RPMI8226 (cell line): Measurements from ENCODE around the gene CMTM2.
A peak's percentile ranks its signal among the peaks of the same experiment; 100 is the strongest.
"Not testable (repeated sequence)": the region's sequence is repeated elsewhere in the genome, so short reads cannot be mapped to it uniquely, and the experiment has no call there.

Experiments
- DNase-seq: peaks from one replicate; pipeline ENCODE4 v3.0.0-alpha.2; 2015

CMTM2 gene

DNA sequence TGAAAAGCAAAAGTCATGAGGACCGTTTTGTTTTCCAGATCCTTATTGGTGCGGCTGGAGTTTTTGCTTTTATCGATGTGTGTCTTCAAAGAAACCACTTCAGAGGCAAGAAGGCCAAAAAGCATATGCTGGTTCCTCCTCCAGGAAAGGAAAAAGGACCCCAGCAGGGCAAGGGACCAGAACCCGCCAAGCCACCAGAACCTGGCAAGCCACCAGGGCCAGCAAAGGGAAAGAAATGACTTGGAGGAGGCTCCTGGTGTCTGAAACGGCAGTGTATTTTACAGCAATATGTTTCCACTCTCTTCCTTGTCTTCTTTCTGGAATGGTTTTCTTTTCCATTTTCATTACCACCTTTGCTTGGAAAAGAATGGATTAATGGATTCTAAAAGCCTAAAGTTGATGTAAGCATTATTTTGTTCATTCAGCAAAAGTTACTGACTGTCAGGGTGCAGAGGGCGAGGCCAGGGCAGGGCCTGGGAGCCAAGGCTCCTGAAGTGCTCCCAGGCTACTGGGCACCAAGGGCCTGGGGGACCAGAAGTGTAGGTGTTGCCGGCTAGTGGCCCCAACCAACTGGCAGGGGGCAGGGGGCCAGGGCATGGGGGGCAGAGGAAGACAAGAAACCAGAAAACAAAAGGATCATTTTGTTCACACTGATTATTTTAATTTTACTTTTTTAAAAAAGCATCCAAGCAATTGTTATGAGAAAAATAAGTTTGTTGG lies 8.8 kb downstream of the CMTM2 start:
- DNase-seq: no peak

DNA sequence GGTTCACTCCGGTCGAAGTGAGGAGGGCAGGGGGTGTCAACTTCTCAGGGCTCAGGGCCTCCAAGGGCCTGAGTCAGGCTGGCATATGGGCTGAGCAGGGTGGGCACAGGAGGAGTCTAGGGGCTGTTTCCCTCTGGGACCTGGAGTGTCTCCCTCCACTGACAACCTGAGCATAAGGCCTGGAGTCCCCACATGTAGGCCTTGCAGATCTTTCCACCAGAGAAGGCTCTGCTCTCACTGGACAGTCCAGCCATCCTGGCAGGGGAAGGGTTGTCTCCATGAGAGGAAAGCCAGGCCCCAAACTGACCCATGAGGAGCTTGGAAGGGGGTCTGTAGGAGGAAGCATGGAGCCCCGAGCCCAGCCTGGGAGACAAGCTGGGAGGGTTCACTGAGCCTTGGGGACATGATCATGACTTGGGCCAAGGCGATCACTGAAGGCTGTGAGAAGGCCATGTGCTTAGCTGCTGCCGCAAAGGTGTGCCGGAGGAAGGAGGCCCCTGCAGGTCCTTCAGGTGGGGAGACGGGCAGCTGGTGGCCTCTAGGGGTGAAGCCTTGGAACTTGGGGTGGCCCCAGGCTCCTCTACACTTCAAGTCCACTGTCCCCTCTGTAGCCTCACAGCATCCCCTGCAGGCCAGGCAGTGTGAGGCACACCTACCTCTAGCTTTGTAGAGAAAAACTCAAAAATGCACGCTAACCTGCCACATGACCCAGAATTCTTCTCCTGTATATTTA lies 9.9 kb downstream of the CMTM2 start:
- peak; percentile 60 for DNase-seq

GRCh38 chr16:66590322-66590721 lies 11.1 kb downstream of the CMTM2 start:
- peak; percentile 62 for DNase-seq

GRCh38 chr16:66591018-66591417 lies 11.8 kb downstream of the CMTM2 start:
- DNase-seq: no peak

- DNase-seq: no peak
Observed at GRCh38 chr16:66592241-66592640, 13.0 kb downstream of the CMTM2 start.

DNA sequence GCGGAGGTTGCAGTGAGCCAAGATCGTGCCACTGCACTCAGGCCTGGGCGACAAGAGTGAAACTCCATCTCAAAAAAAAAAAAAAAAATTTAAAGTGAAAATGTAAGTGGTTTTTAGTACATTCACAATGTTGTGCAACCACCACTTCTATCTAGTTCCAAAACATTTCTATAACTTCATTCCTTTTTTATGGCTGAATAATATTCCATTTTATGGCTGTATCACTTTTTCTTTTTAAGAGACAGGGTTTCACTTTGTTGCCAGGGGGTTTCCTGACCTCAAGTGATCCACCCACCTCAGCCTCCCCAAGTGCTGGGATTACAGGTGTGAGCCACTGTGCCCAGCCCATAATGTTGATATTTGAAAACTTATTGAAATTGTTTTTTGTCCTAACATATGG lies 13.6 kb downstream of the CMTM2 start:
- no peak for DNase-seq

GRCh38 chr16:66594739-66595138 lies 15.5 kb downstream of the CMTM2 start:
- DNase-seq: no peak

DNA sequence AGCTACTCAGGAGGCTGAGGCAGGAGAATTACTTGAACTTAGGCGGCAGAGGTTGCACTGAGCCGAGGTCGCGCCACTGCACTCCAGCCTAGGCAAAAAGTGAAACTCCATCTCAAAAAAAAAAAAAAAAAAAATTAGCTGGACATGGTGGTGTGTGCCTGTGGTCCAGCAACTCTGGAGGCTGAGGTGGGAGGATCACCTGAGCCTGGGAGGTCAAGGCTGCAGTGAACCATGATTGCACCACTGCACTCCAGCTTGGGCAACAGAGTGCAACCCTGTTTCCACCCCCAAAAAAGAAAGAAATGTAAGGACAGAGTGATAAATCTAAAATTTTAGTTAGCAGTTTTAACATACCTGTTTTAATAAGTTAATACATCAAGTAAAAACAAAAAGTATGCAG lies 17.3 kb downstream of the CMTM2 start:
- DNase-seq: not testable (repeated sequence)

DNA sequence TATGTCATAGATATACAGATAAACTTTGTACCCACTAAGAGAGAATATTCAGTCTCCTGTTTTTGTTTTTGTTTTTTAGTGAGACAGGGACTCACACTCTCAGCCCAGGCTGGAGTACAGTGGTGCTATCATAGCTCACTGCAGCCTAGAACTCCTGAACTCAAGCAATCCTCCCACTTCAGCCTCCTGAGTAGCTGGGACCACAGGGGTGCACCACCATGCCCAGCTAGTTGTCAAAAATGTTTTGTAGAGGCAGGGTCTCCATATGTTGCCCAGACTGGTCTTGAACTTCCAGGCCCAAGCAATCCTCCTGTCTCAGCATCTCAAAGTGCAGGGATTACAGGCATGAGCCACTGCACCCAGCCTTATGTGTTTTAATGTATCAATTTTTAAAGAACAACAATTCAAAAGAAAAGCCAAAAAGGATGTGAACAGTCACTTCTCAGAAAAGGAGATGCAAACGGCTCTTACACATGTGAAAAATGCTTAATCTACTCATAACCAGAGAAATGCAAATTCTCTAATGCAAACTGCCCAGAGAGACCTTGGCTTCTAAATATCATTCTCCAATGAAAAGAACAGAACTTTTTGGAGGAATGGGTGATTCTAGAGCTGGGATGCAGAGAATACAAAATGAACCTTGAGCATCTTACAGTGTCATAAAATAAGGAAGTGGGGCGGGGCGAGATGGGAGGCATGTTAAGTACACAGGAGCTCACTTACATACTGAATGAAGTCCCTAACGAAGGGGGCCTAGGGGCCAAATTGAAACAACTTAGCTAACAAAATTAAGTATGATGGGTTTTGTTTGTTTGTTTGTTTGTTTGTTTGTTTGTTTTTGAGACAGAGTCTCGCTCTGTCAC lies 18.0 kb downstream of the CMTM2 start:
- no peak for DNase-seq

GRCh38 chr16:66598111-66598510 lies 18.8 kb downstream of the CMTM2 start:
- DNase-seq: no peak

DNA sequence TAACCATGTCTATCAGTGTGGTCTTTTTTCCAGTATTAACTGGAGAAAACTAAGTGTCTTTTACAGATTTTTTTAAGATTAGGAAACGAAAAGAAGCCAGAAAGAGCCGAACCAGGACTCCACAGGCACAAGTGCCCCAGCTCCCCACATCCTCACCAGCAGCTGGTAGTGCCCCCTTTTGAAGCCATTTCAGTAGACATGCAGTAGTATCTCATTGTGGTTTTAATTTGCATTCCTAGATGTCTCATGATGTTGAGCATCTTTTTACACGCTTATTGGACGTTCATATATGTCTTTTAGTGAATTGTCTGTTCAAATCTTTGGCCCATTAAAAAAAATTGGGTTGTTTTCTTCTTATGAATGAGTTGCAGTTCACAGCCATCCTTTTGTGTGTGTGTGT lies 20.5 kb downstream of the CMTM2 start:
- no peak for DNase-seq

GRCh38 chr16:66600477-66600876 lies 21.2 kb downstream of the CMTM2 start:
- DNase-seq: no peak

DNA sequence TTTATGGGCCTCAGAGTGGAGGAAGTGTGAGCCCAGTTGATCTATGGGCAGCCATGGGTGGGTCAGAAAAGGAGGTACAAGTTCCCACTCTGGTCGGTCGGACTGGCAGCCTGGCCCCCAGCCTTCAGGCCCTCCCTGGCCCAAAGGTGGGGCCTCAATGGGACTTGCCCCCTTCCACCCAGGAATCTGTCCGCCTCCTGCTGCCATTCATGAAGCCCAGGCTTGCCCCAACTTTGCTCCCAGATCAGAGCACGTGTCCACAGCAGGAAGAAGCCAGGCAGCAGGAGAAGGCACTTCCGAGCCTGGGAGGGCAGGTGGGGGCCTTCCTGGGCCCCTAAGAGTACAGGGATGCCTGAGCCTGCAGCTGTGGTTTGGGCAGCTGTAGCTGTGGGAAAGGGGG lies 22.2 kb downstream of the CMTM2 start:
- DNase-seq: no peak

GRCh38 chr16:66603537-66604375 lies 24.5 kb downstream of the CMTM2 start:
- peak; percentile 79 for DNase-seq

DNA sequence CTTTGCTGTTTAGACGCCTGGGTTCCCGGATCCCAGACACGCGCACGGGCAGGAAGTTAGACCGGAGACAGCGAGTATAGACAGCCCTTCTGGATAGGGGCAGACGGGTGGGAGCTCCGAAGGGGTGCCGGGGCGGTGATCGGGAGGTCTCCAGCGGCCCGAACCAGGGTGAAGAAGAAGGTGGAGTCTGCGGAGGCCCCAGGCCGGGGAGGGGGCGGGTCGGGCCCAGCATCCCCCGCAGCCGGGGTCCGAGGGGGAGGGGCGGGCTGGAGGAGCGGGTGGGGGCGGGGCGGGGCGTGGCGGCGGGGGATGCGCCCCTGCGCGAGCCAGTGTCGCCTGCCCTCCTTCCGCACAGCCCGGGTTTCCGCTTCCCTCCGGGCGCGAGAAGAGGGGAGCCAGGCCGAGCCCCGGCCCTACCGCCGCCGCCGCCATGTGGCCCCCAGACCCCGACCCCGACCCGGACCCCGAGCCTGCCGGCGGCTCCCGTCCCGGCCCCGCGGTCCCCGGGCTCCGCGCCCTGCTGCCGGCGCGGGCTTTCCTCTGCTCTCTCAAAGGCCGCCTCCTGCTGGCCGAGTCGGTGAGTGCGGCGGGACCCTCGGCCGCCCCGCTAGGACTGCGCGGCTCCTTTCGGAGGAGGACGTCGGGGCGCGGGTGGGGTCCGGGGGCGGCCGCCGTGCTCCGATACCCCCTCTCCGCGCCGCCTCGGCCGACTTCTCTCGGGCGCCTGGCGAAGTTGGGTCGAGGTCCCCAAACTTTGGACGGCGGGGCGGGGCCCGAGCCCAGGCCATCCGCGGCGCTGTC lies 25.3 kb downstream of the CMTM2 start, which contains the start of gene CMTM3:
Gene CMTM3, plus strand, starts transcription at position 329 of the 801 bp plus-strand sequence. Its CDS starts 102 bp downstream, at position 431.
- DNase-seq: peak; percentile 63

DNA sequence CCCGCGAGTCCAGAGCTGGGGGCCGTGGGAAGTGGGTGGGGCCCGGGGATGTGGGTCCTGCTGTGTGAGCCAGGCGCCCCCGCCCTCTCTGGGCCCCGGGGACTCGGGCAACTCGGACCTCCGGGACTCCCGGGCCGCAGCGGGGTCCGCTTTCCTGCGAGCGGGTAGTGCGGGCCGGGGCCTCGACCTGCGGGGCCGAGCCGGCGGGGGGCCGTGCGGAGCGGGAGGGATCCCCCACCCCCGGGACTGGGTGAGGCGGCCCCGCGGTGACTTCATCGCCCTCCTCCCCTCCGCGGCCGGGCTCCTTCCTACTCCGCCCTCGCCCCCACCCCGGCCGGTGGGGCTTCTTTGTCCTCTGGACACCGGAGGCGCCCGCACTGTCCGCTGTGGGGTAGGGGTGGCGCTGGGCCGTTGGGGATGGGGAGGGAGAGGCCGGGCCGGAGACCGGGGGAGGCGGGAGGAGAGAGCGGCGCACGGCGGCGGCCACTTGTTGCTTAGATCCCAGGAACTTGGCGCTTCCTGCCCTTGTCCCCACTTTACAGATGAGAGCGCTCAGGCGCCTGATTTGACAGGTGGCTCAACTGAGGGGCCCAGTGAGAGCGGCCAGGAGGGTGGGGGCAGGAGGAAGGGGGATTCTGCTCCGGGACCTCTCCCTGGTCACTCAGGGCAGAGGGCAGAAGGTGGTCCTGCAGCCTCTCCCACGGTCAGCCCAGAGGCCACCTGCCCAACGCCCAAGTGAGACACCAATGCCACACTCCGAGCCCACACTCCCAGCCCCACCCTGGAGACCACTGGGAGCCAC lies 26.1 kb downstream of the CMTM2 start:
- DNase-seq: no peak

DNA sequence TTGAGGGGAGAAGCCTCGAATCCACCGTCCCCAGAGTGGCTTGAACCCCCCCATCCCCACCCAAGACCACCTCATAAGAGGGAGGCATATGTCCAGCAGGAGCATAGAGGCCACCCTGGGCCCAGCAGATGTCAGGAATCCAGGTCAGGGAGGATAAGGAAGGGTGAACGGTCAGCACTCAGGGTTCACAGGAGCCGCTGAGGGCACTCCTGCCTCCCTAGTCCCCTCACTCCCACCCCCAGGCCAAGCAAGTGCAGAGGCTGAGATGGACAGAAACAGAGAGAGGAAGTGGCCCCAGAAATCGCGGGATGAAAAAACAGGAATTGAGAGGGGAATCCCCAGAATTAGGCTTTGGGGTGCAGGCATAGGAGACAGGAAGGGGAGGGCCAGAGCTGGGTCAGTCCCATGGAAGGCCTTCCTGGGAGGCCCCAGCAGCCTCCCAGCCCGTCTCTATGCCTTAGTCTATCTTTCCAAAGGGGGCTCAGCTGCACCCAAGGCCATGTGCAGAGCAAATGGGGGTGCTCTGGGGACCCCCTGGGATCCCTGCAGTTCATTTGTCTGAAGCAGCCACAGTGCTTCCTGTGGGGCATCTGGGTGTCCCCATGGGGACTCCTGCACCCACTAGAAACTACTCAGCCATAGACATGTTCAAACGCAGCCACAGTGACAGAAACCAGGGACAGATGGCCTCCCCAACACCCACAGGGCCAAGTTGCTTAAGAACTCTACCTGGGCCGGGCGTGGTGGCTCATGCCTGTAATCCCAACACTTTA lies 26.9 kb downstream of the CMTM2 start:
- DNase-seq: no peak

GRCh38 chr16:66608241-66609138 lies 29.2 kb downstream of the CMTM2 start:
- DNase-seq: peak; percentile 94

GRCh38 chr16:66609139-66609510 lies 29.9 kb downstream of the CMTM2 start:
- no peak for DNase-seq
